ENCODE results near the gene MED12L. TPM values are rescaled to one million over a fixed set of nuclear protein-coding genes. Genes with fewer than 3 reads are reported as not detected.

MED12L gene
- polyA plus RNA-seq, 1 of the 3 experiments (the other 2 are of a cell fraction) = 0.03 TPM

GRCh38 chr3:151329363-151329762 lies 243.9 kb downstream of the MED12L start, which contains the start of gene P2RY13 (continued):
- TF ChIP-seq ZBTB33 (IDR thresholded peaks at IDR 0.05; ENCODE audit: borderline replicate concordance, low read depth) = no peak
- no peak for TF ChIP-seq FOXJ3 (CRISPR knock-in tag; IDR thresholded peaks at IDR 0.05)
- TF ChIP-seq TCF12 (IDR thresholded peaks at IDR 0.05) = no peak
- TF ChIP-seq GABPA (IDR thresholded peaks at IDR 0.05; ENCODE audit: low read depth) = no peak
- TF ChIP-seq TAF1 (IDR thresholded peaks at IDR 0.05; ENCODE audit: borderline replicate concordance, low read depth, low read length) = no peak
- TF ChIP-seq MEF2A (IDR thresholded peaks at IDR 0.05; ENCODE audit: borderline replicate concordance, low read depth) = no peak
- TF ChIP-seq RCOR1 (IDR thresholded peaks at IDR 0.05; ENCODE audit: low read length) = no peak

GRCh38 chr3:151330379-151330778 lies 244.9 kb downstream of the MED12L start:
- no peaks in the 10 kb centered on the region for H3K36me3 ChIP-seq (replicated peaks in 1 of 2; ENCODE audit: control insufficient read depth in 1 of 2, insufficient read depth in 2 of 2, low read length in 1 of 2)
- no peaks in the 10 kb centered on the region for H3K9me2 ChIP-seq
- no peaks in the 10 kb centered on the region for H3K4me1 ChIP-seq (ENCODE audit: control insufficient read depth in 1 of 2, insufficient read depth in 2 of 2, low read depth in 1 of 2, low read length in 1 of 2)
- POLR2A ChIA-PET = no interaction called here
- H2AFZ ChIP-seq (ENCODE audit: low read depth) = no peak overlapping the region
- H4K20me1 ChIP-seq (ENCODE audit: insufficient read depth) = no peaks in the 10 kb centered on the region
- TF ChIP-seq CTCF (IDR thresholded peaks at IDR 0.05) (no peak), PBX3 (IDR thresholded peaks at IDR 0.05) (no peak), IRF3 (IDR thresholded peaks at IDR 0.05; ENCODE audit: low read depth, low read length) (no peak), MEF2A (IDR thresholded peaks at IDR 0.05; ENCODE audit: borderline replicate concordance, low read depth) (no peak), JUND (IDR thresholded peaks at IDR 0.05) (no peak)
- H3K79me2 ChIP-seq (ENCODE audit: insufficient read depth) = no peaks in the 10 kb centered on the region
- H3K27me3 ChIP-seq (ENCODE audit: insufficient read depth) = 0 out of 2 replicates have a peak, but pooled peaks cover 6% of the 10 kb centered on the region
- WGBS (ENCODE audit: low lambda C conversion rate) = 55% methylated on average over 4 of the region's 4 CpGs
- H3K9me3 ChIP-seq = no peaks in the 10 kb centered on the region
- DNase-seq = no peak
- no peak overlapping the region for H3K4me3 ChIP-seq (ENCODE audit: low read depth in 2 of 2, low read length in 1 of 2)
- H3K9ac ChIP-seq = no peak overlapping the region
- H3K27ac ChIP-seq (ENCODE audit: low read depth in 2 of 2, low read length in 1 of 2) = no peak overlapping the region
- CTCF ChIA-PET = no interaction called here
- no peaks in the 10 kb centered on the region for H3F3A ChIP-seq (replicated peaks; ENCODE audit: insufficient read depth)
- H3K4me2 ChIP-seq = no peak overlapping the region

All from SK-N-SH (cell line).